K562 (cell line): Measurements from ENCODE around the gene LY6G6F. TPM values are rescaled to one million over a fixed set of nuclear protein-coding genes. Genes with fewer than 3 reads are reported as not detected.

Experiments
- CHD1 ChIP-seq: fragments of 200-600 bp; sonication (generic); IDR thresholded peaks from one replicate; pipeline ENCODE4 v1.6.1; 2012; ENCODE audit warnings: mild to moderate bottlenecking, moderate library complexity, low read length, inconsistent platforms
- CUX1 ChIP-seq: fragments of 200-800 bp; sonication (Bioruptor generic); IDR thresholded peaks from 2 replicates; pipeline ENCODE4 v1.6.1; 2016; ENCODE audit warnings: missing genetic modification characterization, missing compliant biosample characterization
- FOXK1 ChIP-seq: sonication (generic); formaldehyde crosslinking; IDR thresholded peaks from 2 replicates; pipeline ENCODE4 v1.8.0; 2022; ENCODE audit warnings: missing genetic modification reagents, mild to moderate bottlenecking, borderline replicate concordance
- MIER1 ChIP-seq: fragments of 450-650 bp; IDR thresholded peaks from 2 replicates; pipeline ENCODE4 v1.6.1; 2016; ENCODE audit warnings: antibody characterized with exemption, mild to moderate bottlenecking, low read depth
- MLX ChIP-seq, 2 experiments: fragments of 450-650 bp in 1 of 2; sonication (generic) in 1 of 2; formaldehyde crosslinking; conservative IDR thresholded peaks; 2 replicates each; pipeline versions ENCODE4 v1.4.0 to v1.8.1; 2020 to 2022; ENCODE audit warnings: mild to moderate bottlenecking in 1 of 2, missing genetic modification reagents in 1 of 2
- NBN ChIP-seq: fragments of 450-650 bp; IDR thresholded peaks from 2 replicates; pipeline ENCODE4 v1.6.1; 2016; ENCODE audit warnings: low read depth, mild to moderate bottlenecking
- NFE2L1 ChIP-seq: fragments of 450-650 bp; IDR thresholded peaks from 2 replicates; pipeline ENCODE4 v1.6.1; 2016; ENCODE audit warnings: missing genetic modification characterization, low read depth, mild to moderate bottlenecking, missing compliant biosample characterization, moderate library complexity, borderline replicate concordance
- NR1H2 ChIP-seq: sonication (generic); formaldehyde crosslinking; IDR thresholded peaks from 2 replicates; pipeline ENCODE4 v1.4.0; 2020; ENCODE audit warnings: mild to moderate bottlenecking, missing genetic modification reagents
- PRDM10 ChIP-seq: fragments of 450-650 bp; IDR thresholded peaks from 2 replicates; pipeline ENCODE4 v1.6.1; 2018; ENCODE audit not compliant: partially characterized antibody
- PTBP1 ChIP-seq: fragments of 200-400 bp; formaldehyde crosslinking; IDR thresholded peaks from 2 replicates; pipeline ENCODE4 v1.6.1; 2017; ENCODE audit warnings: low read depth, low read length
- RB1 ChIP-seq: fragments of 450-650 bp; IDR thresholded peaks from 2 replicates; pipeline ENCODE4 v1.6.1; 2017; ENCODE audit warnings: low read depth, mild to moderate bottlenecking
- SNIP1 ChIP-seq: fragments of 450-650 bp; IDR thresholded peaks from 2 replicates; pipeline ENCODE4 v1.7.1; 2017; ENCODE audit warnings: low read depth, mild to moderate bottlenecking
- ZBTB7A ChIP-seq: IDR thresholded peaks from 2 replicates; pipeline ENCODE4 v1.6.1; 2011; ENCODE audit warnings: low read depth, mild to moderate bottlenecking, low read length, moderate library complexity, borderline replicate concordance; ENCODE audit not compliant: control insufficient read depth
- ZNF134 ChIP-seq: fragments of 250-450 bp; sonication (Bioruptor Pico); conservative IDR thresholded peaks from 2 replicates; pipeline ENCODE4 v1.4.0; 2020
- ZNF175 ChIP-seq: fragments of 200-800 bp; sonication (Bioruptor generic); IDR thresholded peaks from 2 replicates; pipeline ENCODE4 v1.6.1; 2016; ENCODE audit warnings: low read depth, mild to moderate bottlenecking, missing genetic modification characterization, missing compliant biosample characterization
- ZNF639 ChIP-seq, 2 experiments: fragments of 200-800 bp in 1 of 2; sonication (Bioruptor generic) in 1 of 2; sonication (generic) in 1 of 2; formaldehyde crosslinking in 1 of 2; IDR thresholded peaks in 1 of 2; conservative IDR thresholded peaks in 1 of 2; 2 replicates each; pipeline versions ENCODE4 v1.5.0 to v1.6.1; 2016 to 2020; ENCODE audit warnings: missing compliant biosample characterization in 1 of 2, missing genetic modification characterization in 1 of 2, missing genetic modification reagents in 1 of 2
- polyA plus RNA-seq, 8 experiments: library from polyadenylated mRNA; depleted of rRNA in 4 of 8; stranded (reverse) in 5 of 8; unstranded in 3 of 8; fragments of >200 nt; fragmentation: Nextera tagmentation in 2 of 8; fragmentation: Illumina TruSeq in 1 of 8; extraction: Ambion mirVana in 2 of 8; extraction: Trizol in 1 of 8; gene quantifications; 2 replicates each; pipeline versions ENCODE4 v1.2.1 to v1.2.3, GENCODE V29; 2011 to 2014; ENCODE audit warnings: inconsistent platforms in 1 of 8, missing spikeins in 1 of 8
- total RNA-seq, 7 experiments: library from RNA; depleted of rRNA in 6 of 7; stranded (reverse); fragments of >200 nt in 6 of 7; fragmentation: Illumina TruSeq in 2 of 7; extraction: Trizol in 2 of 7; gene quantifications; 2 replicates each; pipeline versions ENCODE4 v1.2.1 to v1.2.3, GENCODE V29; 2011 to 2021; ENCODE audit warnings: low replicate concordance in 1 of 7

Gene LY6G6F
- total and polyA plus RNA-seq, 9 of the 15 experiments (the other 6 are each of a cell fraction or from before 2014, with no cell fraction given), result 0.14 to 0.50 (median 0.28) TPM; not detected in 2

GRCh38 chr6:31702405-31702818, 4.3 kb upstream of the LY6G6F start (continued):
- TF ChIP-seq MIER1, result no peak
- no peak for TF ChIP-seq FOXK1 (CRISPR knock-in tag)
- no peak for TF ChIP-seq PTBP1
- TF ChIP-seq CUX1 (CRISPR knock-in tag), result no peak
- no peak for TF ChIP-seq SNIP1
- peak; percentile 19; the same call in 1 of the 2 replicates for TF ChIP-seq RB1
- no peak for TF ChIP-seq MLX (CRISPR knock-in tag; conservative IDR thresholded peaks at IDR 0.05)
- no peak for TF ChIP-seq ZBTB7A
- TF ChIP-seq ZNF639 (CRISPR knock-in tag; conservative IDR thresholded peaks at IDR 0.05 in 1 of 2, IDR thresholded peaks at IDR 0.05 in 1 of 2), result no peak
- TF ChIP-seq ZNF134 (CRISPR knock-in tag), result no peak
- no peak for TF ChIP-seq ZNF175 (CRISPR knock-in tag)
- TF ChIP-seq CHD1, result no peak
- TF ChIP-seq NBN, result peak; percentile 29; the same call in 1 of the 2 replicates
- TF ChIP-seq PRDM10, result no peak
- no peak for TF ChIP-seq NFE2L1 (tag)
- TF ChIP-seq NR1H2 (CRISPR knock-in tag), result 0 out of 2 replicates have a peak, but pooled peaks have one; percentile 15
